ENCODE results near the gene EPB41. TPM values are rescaled to one million over a fixed set of nuclear protein-coding genes. Genes with fewer than 3 reads are reported as not detected.

Gene EPB41
- total and polyA plus RNA-seq, 9 of the 15 experiments (the other 6 are each of a cell fraction or from before 2014, with no cell fraction given): 3.7 to 213 (median 141) TPM

GRCh38 chr1:29120947-29121485 lies 206.6 kb downstream of the EPB41 start (continued):
- TF ChIP-seq ZNF592 (IDR thresholded peaks at IDR 0.05) (no peak), MBD1 (CRISPR knock-in tag; IDR thresholded peaks at IDR 0.05) (no peak), E2F4 (CRISPR knock-in tag; IDR thresholded peaks at IDR 0.05; ENCODE audit: low read depth) (no peak), GMEB1 (CRISPR knock-in tag; IDR thresholded peaks at IDR 0.05) (no peak), CBFB (CRISPR knock-in tag; IDR thresholded peaks at IDR 0.05) (no peak), RBBP5 (IDR thresholded peaks at IDR 0.05; ENCODE audit: borderline replicate concordance, insufficient read depth, low read length, poor library complexity, severe bottlenecking) (no peak), PHF21A (IDR thresholded peaks at IDR 0.05; ENCODE audit: borderline replicate concordance, low read depth) (no peak), RREB1 (CRISPR knock-in tag; IDR thresholded peaks at IDR 0.05) (no peak), ATF7 (IDR thresholded peaks at IDR 0.05) (no peak), POLR2G (IDR thresholded peaks at IDR 0.05; ENCODE audit: low read depth, low read length) (peak; percentile 78), HNRNPK (IDR thresholded peaks at IDR 0.05; ENCODE audit: low read depth, low read length, poor library complexity, severe bottlenecking) (no peak), ZNF263 (CRISPR knock-in tag; IDR thresholded peaks at IDR 0.05; ENCODE audit: borderline replicate concordance) (no peak)
